LoVo (cell line): ENCODE results near the gene PRR22.
"Not testable (repeated sequence)": the region's sequence is repeated elsewhere in the genome, so short reads cannot be mapped to it uniquely, and the experiment has no call there.

ENCODE experiments used
- DNase-seq: peaks from one replicate; pipeline ENCODE4 v3.0.0-alpha.2; 2016; ENCODE audit warnings: low spot score

Gene PRR22

GRCh38 chr19:5751709-5752108 lies 32.8 kb downstream of the PRR22 start:
- DNase-seq = no peak

DNA sequence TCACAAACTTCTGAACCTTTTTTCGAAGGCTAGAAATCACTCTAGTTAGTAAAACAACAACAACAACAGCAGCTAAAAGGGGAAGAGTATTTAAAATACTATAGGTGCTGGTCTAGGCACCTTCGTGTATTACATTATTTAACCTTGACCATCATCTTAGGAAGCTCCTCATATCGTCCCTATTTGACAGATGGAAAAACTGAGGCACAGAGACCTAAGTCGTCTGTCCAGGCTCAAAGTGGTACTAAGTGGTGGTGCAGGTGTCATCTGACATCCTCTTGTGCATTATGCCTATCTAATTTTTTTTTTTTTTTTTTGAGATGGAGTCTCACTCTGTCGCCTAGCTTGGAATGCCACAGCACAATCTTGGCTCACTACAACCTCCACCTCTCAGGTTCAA lies 35.0 kb downstream of the PRR22 start:
- no peak for DNase-seq

DNA sequence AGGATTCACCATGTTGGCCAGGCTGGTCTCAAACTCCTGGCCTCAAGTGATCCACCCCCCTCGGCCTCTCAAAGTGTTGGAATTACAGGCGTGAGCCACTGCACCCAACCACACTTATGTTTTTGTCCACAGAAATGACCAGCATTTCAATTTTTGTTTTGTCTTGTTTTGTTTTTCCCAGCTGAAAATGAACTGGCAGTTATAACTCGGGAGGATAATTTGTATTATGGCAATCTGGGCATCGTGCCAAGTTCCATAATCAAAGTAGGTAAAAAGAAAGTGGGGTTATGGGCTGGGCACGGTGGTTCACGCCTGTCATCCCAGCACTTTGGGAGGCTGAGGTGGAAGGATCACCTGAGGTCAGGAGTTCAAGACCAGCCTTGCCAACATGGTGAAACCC lies 35.6 kb downstream of the PRR22 start:
- DNase-seq = not testable (repeated sequence)

- not testable (repeated sequence) for DNase-seq
Measured at GRCh38 chr19:5744999-5745398, 39.5 kb downstream of the PRR22 start.

- no peak for DNase-seq
Measured at GRCh38 chr19:5743630-5744029, 40.9 kb downstream of the PRR22 start.

DNA sequence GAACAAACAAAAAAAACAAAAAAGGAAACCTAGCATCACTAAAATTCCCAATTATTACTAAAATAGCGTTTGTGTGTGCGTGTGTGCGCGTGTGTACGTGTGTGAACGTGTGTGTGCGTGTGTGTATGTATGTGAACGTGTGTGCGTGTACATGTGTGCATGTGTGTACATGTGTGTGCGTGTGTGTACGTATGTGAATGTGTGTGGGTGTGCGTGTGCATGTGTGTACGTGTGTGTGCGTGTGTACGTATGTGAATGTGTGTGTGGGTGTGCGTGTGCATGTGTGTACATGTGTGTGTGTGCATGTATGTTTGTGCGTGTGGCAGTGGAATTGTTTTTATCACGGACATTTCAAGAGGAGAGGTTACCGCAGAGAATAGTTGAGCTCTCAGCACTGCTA lies 42.5 kb downstream of the PRR22 start:
- no peak for DNase-seq

DNA sequence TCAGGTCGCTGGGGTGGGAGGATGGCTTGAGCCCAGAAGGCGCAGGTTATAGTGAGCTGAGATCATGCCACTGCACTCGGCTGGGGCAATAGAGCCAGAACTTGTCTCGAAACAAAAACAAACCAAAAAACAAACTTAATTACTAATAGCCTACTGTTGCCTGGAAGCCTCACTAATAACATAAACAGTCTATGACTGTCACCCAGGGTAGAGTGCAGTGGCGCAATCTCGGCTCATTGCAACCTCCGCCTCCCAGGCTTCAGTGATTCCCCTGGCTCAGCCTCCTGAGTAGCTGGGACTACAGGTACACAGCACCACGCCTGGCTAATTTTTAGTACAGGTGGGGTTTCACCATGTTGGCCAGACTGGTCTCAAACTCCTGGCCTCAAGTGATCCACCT lies 46.1 kb downstream of the PRR22 start:
- no peak for DNase-seq

GRCh38 chr19:5733172-5733571 lies 51.4 kb downstream of the PRR22 start:
- not testable (repeated sequence) for DNase-seq
